Measurements from ENCODE around the gene FKBP11. TPM values are rescaled to one million over a fixed set of nuclear protein-coding genes. Genes with fewer than 3 reads are reported as not detected.

FKBP11 gene
- total RNA-seq, 4 donors from 2014 or later = 3.4 to 8.3 (median 7.1) TPM

DNA sequence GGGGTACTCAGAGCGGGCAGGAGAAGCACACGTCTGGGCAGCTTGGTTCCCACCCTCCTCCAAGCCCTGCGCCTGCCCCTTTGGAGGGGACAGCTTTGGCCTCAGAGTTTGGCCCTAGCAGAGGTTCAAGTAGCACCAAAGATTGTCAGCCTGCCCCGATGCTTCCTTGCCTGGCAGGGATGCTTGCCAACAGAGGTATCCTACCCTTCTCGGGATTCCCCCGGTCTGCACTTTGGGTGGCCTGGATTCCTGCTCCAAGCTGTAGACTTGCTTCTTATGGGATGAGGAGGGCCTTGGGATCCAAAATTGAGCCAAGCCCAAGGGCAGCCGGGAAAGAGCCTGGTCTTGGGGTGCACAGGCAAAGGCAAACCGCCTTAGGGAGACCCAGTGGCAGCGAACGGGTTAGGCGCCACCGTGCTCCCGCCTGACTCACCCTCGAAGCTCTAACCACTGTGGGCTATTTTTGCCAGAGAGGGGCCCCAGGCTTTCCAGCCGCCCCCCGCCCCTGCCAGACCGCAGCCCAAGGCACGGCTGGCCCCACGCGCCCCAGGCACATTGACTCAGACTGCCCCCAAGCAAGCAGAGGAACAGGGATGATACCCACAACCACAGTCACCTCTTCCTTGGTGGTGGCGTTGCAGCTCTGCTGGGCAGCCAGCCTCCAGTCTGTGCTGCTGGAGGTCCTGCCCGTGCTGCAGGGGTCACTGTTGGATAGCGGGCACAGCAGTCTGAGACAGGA, 47.1 kb upstream of the FKBP11 start:
- no peak for ATAC-seq
- Histone ChIP-seq H3K27me3 (peaks cover 85% of the 10 kb centered on the region), H3K36me3 (no peaks in the 10 kb centered on the region), H3K9me3 (no peaks in the 10 kb centered on the region), H3K4me3 (no peak overlapping the region), H3K4me1 (peaks cover 0 to 48% (median 16%) of the 10 kb centered on the region in 3 donors), H3K27ac (no peak overlapping the region)
- TF ChIP-seq EP300 (IDR thresholded peaks at IDR 0.05) (no peak), POLR2A (IDR thresholded peaks at IDR 0.05) (no peak), POLR2AphosphoS5 (IDR thresholded peaks at IDR 0.05) (no peak)
- TF ChIP-seq, protein P1, sequence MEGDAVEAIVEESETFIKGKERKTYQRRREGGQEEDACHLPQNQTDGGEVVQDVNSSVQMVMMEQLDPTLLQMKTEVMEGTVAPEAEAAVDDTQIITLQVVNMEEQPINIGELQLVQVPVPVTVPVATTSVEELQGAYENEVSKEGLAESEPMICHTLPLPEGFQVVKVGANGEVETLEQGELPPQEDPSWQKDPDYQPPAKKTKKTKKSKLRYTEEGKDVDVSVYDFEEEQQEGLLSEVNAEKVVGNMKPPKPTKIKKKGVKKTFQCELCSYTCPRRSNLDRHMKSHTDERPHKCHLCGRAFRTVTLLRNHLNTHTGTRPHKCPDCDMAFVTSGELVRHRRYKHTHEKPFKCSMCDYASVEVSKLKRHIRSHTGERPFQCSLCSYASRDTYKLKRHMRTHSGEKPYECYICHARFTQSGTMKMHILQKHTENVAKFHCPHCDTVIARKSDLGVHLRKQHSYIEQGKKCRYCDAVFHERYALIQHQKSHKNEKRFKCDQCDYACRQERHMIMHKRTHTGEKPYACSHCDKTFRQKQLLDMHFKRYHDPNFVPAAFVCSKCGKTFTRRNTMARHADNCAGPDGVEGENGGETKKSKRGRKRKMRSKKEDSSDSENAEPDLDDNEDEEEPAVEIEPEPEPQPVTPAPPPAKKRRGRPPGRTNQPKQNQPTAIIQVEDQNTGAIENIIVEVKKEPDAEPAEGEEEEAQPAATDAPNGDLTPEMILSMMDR (IDR thresholded peaks at IDR 0.05) = no peak
- WGBS, 2 donors (ENCODE audit: low coverage in 1 of 2) = 7 to 16% methylated on average over 2 to 4 of the region's 23 CpGs

- Histone ChIP-seq H3K36me3 (no peaks in the 10 kb centered on the region), H3K27ac (peak overlapping the region in 1 of 4 donors; percentile 28), H3K4me1 (peaks cover 0 to 48% (median 16%) of the 10 kb centered on the region in 3 donors), H3K9me3 (no peaks in the 10 kb centered on the region), H3K4me3 (peak overlapping the region in 1 of 2 donors; percentile 41), H3K27me3 (peaks cover 80% of the 10 kb centered on the region)
- no peak for TF ChIP-seq POLR2AphosphoS5 (IDR thresholded peaks at IDR 0.05)
- TF ChIP-seq EP300 (IDR thresholded peaks at IDR 0.05) = no peak
- TF ChIP-seq POLR2A (IDR thresholded peaks at IDR 0.05) = no peak
- TF ChIP-seq, protein P1 (IDR thresholded peaks at IDR 0.05) = no peak
- no peak for ATAC-seq
- WGBS, 2 donors (ENCODE audit: low coverage in 1 of 2) = 8 to 44% methylated on average over 3 to 4 of the region's 10 CpGs
These were observed 45.5 kb upstream of the FKBP11 start for GRCh38 chr12:48970702-48971334.

- no peak for ATAC-seq
- no peaks in the 10 kb centered on the region for H3K9me3 ChIP-seq
- H3K4me3 ChIP-seq = peak overlapping the region in 1 of 2 donors; percentile 35
- no peaks in the 10 kb centered on the region for H3K36me3 ChIP-seq
- TF ChIP-seq, protein P1 (IDR thresholded peaks at IDR 0.05) = peak in 1 of 4 experiments; percentile 6
- no peak for TF ChIP-seq EP300 (IDR thresholded peaks at IDR 0.05)
- 38% methylated on average over 8 of the region's 77 CpGs; no CpG with 5 or more reads in 1 of the 2 donors for WGBS, 2 donors (ENCODE audit: low coverage in 1 of 2)
- H3K27ac ChIP-seq = peak overlapping the region in 1 of 4 donors; percentile 14
- H3K27me3 ChIP-seq = peaks cover 74% of the 10 kb centered on the region
- H3K4me1 ChIP-seq = peaks cover 0 to 48% (median 16%) of the 10 kb centered on the region in 3 donors
These were observed 44.8 kb upstream of the FKBP11 start for GRCh38 chr12:48969833-48970701.

DNA sequence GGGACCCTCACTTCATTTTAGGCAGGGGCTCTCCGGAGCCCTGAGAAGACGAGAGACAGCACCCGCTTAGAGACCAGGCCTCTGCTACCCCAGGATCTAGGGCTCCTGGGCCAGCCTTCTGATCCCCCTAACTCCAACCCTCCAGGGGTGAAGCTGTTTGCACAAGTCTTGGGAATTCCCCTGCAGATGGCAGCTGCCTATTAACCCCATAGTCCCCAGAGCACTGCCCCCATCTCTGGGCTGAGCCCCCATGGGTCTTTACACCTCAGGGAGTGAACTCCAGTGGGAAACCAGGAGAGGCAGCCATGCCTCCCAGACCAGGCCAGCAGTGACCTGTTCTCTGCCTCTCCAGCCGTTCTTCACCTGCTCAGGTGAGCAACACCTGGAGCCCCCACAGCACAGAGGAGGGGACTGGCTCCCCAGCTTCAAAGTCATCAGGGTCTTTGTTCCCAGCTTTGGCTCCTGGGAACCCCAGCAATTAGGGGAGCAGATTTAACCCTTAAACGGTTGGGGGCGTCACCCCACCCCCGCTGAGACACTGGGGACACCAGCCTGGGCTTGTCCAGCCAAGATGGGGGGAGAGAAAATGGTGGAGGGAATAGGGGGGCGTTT, 44.0 kb upstream of the FKBP11 start:
- Histone ChIP-seq H3K4me1 (peaks cover 0 to 48% (median 16%) of the 10 kb centered on the region in 3 donors), H3K36me3 (no peaks in the 10 kb centered on the region), H3K27me3 (peaks cover 69% of the 10 kb centered on the region), H3K27ac (no peak overlapping the region), H3K9me3 (no peaks in the 10 kb centered on the region), H3K4me3 (peak overlapping the region in 1 of 2 donors; percentile 35)
- no peak for ATAC-seq
- 6 to 52% methylated on average over 2 to 3 of the region's 8 CpGs for WGBS, 2 donors (ENCODE audit: low coverage in 1 of 2)
- no peak for TF ChIP-seq EP300 (IDR thresholded peaks at IDR 0.05)
- TF ChIP-seq, protein P1 (IDR thresholded peaks at IDR 0.05) = no peak
